H9 (cell line): Measurements from ENCODE around the gene MAPK4. TPM values are rescaled to one million over a fixed set of nuclear protein-coding genes. Genes with fewer than 3 reads are reported as not detected.

Experiments used
- DNase-seq: peaks from one replicate; pipeline ENCODE4 v3.0.0-alpha.2; 2017
- H2AFZ ChIP-seq: one replicate; pipeline ENCODE4 v1.6.1; 2013; ENCODE audit warnings: mild to moderate bottlenecking, low read length, control low read depth, moderate library complexity
- H2AK5ac ChIP-seq: 2 replicates; pipeline ENCODE4 v1.6.1; 2013; ENCODE audit warnings: low read length, control low read depth, mixed read lengths; ENCODE audit not compliant: insufficient read length
- H2BK120ac ChIP-seq: one replicate; pipeline ENCODE4 v1.6.1; 2013; ENCODE audit warnings: low read depth, mild to moderate bottlenecking, low read length, control low read depth, inconsistent platforms; ENCODE audit not compliant: poor library complexity, severe bottlenecking
- H2BK12ac ChIP-seq: 2 replicates; pipeline ENCODE4 v1.6.1; 2013; ENCODE audit warnings: low read length, control low read depth, mixed read lengths, low read depth; ENCODE audit not compliant: insufficient read length
- H2BK15ac ChIP-seq: 2 replicates; pipeline ENCODE4 v1.6.1; 2013; ENCODE audit warnings: low read depth, low read length, control low read depth
- H2BK20ac ChIP-seq: one replicate; pipeline ENCODE4 v1.6.1; 2013; ENCODE audit warnings: low read depth, mild to moderate bottlenecking, low read length, control low read depth, inconsistent platforms; ENCODE audit not compliant: poor library complexity, severe bottlenecking
- H2BK5ac ChIP-seq: 2 replicates; pipeline ENCODE4 v1.6.1; 2013; ENCODE audit warnings: low read length, control low read depth, mixed read lengths; ENCODE audit not compliant: insufficient read length
- H3K14ac ChIP-seq: 2 replicates; pipeline ENCODE4 v1.6.1; 2013; ENCODE audit warnings: low read length, control low read depth; ENCODE audit not compliant: insufficient read depth
- H3K18ac ChIP-seq: 2 replicates; pipeline ENCODE4 v1.6.1; 2013; ENCODE audit warnings: low read depth, mild to moderate bottlenecking, mixed read lengths, low read length, control low read depth; ENCODE audit not compliant: insufficient read length
- H3K23ac ChIP-seq: 2 replicates; pipeline ENCODE4 v1.6.1; 2013; ENCODE audit warnings: low read length, control low read depth, mixed read lengths, low read depth; ENCODE audit not compliant: insufficient read length
- H3K23me2 ChIP-seq: 2 replicates; pipeline ENCODE4 v1.6.1; 2013; ENCODE audit warnings: low read depth, mild to moderate bottlenecking, mixed read lengths, low read length, control low read depth; ENCODE audit not compliant: insufficient read length, poor library complexity, severe bottlenecking
- H3K27ac ChIP-seq: 2 replicates; pipeline ENCODE4 v1.5.1; 2013; ENCODE audit warnings: low read length, control low read depth, mixed read lengths, low read depth; ENCODE audit not compliant: insufficient read length
- H3K27me3 ChIP-seq: 2 replicates; pipeline ENCODE4 v1.6.1; 2013; ENCODE audit warnings: low read length, control low read depth, inconsistent platforms; ENCODE audit not compliant: insufficient read depth
- H3K4ac ChIP-seq: 2 replicates; pipeline ENCODE4 v1.6.1; 2013; ENCODE audit warnings: low read depth, mild to moderate bottlenecking, control low read depth, inconsistent platforms, low read length, moderate library complexity
- H3K4me1 ChIP-seq: 2 replicates; pipeline ENCODE4 v1.6.1; 2013; ENCODE audit warnings: low read length, control low read depth, inconsistent platforms; ENCODE audit not compliant: insufficient read depth
- H3K4me2 ChIP-seq: 2 replicates; pipeline ENCODE4 v1.6.1; 2013; ENCODE audit warnings: low read length, control low read depth, mixed read lengths; ENCODE audit not compliant: insufficient read length, insufficient read depth
- H3K56ac ChIP-seq: 2 replicates; pipeline ENCODE4 v1.6.1; 2013; ENCODE audit warnings: low read depth, mild to moderate bottlenecking, mixed read lengths, low read length, control low read depth; ENCODE audit not compliant: insufficient read length
- H3K79me1 ChIP-seq: 2 replicates; pipeline ENCODE4 v1.6.1; 2013; ENCODE audit warnings: low read depth, mild to moderate bottlenecking, moderate library complexity, low read length, control low read depth, inconsistent platforms; ENCODE audit not compliant: insufficient read depth, poor library complexity, severe bottlenecking
- H3K79me2 ChIP-seq: 2 replicates; pipeline ENCODE4 v1.6.1; 2013; ENCODE audit warnings: low read length, control low read depth, inconsistent platforms; ENCODE audit not compliant: insufficient read depth
- H3K9ac ChIP-seq: 2 replicates; pipeline ENCODE4 v1.6.1; 2013; ENCODE audit warnings: low read length, control low read depth, mixed read lengths; ENCODE audit not compliant: insufficient read length; ENCODE audit errors: extremely low read depth
- H3K9me3 ChIP-seq: one replicate; pipeline ENCODE4 v1.6.1; 2013; ENCODE audit warnings: low read depth, low read length, inconsistent platforms; ENCODE audit not compliant: control insufficient read depth
- H3T11ph ChIP-seq: one replicate; pipeline ENCODE4 v1.6.1; 2013; ENCODE audit warnings: mild to moderate bottlenecking, low read length, control low read depth, inconsistent platforms
- H4K20me1 ChIP-seq: one replicate; pipeline ENCODE4 v1.6.1; 2013; ENCODE audit not compliant: control insufficient read depth, insufficient read length, insufficient read depth
- H4K5ac ChIP-seq: 2 replicates; pipeline ENCODE4 v1.6.1; 2013; ENCODE audit warnings: low read depth, mild to moderate bottlenecking, mixed read lengths, low read length, control low read depth; ENCODE audit not compliant: insufficient read length
- H4K8ac ChIP-seq: replicated peaks from 2 replicates; pipeline ENCODE4 v1.6.1; 2013; ENCODE audit warnings: low read length, control low read depth, mixed read lengths, low read depth; ENCODE audit not compliant: insufficient read length
- H4K91ac ChIP-seq: 2 replicates; pipeline ENCODE4 v1.6.1; 2013; ENCODE audit warnings: low read depth, mild to moderate bottlenecking, moderate library complexity, mixed read lengths, low read length, control low read depth; ENCODE audit not compliant: insufficient read length
- H3K27ac Mint-ChIP-seq, 3 experiments: 2 replicates in 2 of 3; 3 replicates in 1 of 3; pipeline ENCODE4 v1.8.0; 2020 to 2021; ENCODE audit warnings: mixed read lengths in 3 of 3, mild to moderate bottlenecking in 1 of 3, moderate library complexity in 1 of 3
- H3K27me3 Mint-ChIP-seq: 2 replicates; pipeline ENCODE4 v1.8.0; 2021; ENCODE audit warnings: low read depth, mild to moderate bottlenecking, moderate library complexity, mixed read lengths
- H3K36me3 Mint-ChIP-seq, 3 experiments: 2 replicates in 2 of 3; 3 replicates in 1 of 3; pipeline ENCODE4 v1.8.0; 2020 to 2021; ENCODE audit warnings: low read depth in 3 of 3, mixed read lengths in 3 of 3; ENCODE audit not compliant: insufficient read depth in 1 of 3
- H3K4me1 Mint-ChIP-seq, 2 experiments: 2 replicates each; pipeline ENCODE4 v1.8.0; 2020; ENCODE audit warnings: mixed read lengths in 2 of 2
- H3K4me3 Mint-ChIP-seq, 2 experiments: 2 replicates in 1 of 2; 3 replicates in 1 of 2; pipeline ENCODE4 v1.8.0; 2020 to 2021; ENCODE audit warnings: mild to moderate bottlenecking in 2 of 2, mixed read lengths in 2 of 2, moderate library complexity in 1 of 2
- H3K9me3 Mint-ChIP-seq, 2 experiments: 2 replicates in 1 of 2; 3 replicates in 1 of 2; pipeline ENCODE4 v1.8.0; 2020; ENCODE audit warnings: mild to moderate bottlenecking in 2 of 2, mixed read lengths in 2 of 2, moderate library complexity in 1 of 2
- CTCF ChIP-seq: fragments of 200-600 bp; sonication (generic); conservative IDR thresholded peaks from 3 replicates; pipeline ENCODE4 v1.8.0; 2021; ENCODE audit warnings: antibody characterized with exemption, mild to moderate bottlenecking
- WGBS: extraction: QIAGEN DNeasy Blood & Tissue Kit; methylation state at CpG from one replicate; pipeline ENCODE4 v1.1.7; 2013; ENCODE audit warnings: missing lambda C conversion rate, low lambda C conversion rate, mixed read lengths; ENCODE audit not compliant: insufficient read length; ENCODE audit errors: extremely low coverage; 5-methylcytosine and 5-hydroxymethylcytosine counted together
- total RNA-seq: library from RNA; stranded (reverse); gene quantifications from 2 replicates; pipeline ENCODE4 v1.2.1, GENCODE V29; 2021

MAPK4 gene
- total RNA-seq, 1 experiment from 2014 or later, result 1.6 TPM

- Histone ChIP-seq H3K4me1 (no peaks in the 10 kb centered on the region), H3K23me2 (no peaks in the 10 kb centered on the region), H3K9ac (no peak overlapping the region), H2AK5ac (no peak overlapping the region), H3K18ac (no peak overlapping the region), H2BK15ac (no peak overlapping the region), H2AFZ (no peak overlapping the region), H3T11ph (no peak overlapping the region), H4K20me1 (no peaks in the 10 kb centered on the region), H3K14ac (no peak overlapping the region), H3K27ac (no peak overlapping the region), H2BK120ac (no peak overlapping the region), H3K4me2 (no peak overlapping the region), H3K79me1 (no peaks in the 10 kb centered on the region), H4K8ac (no peak overlapping the region), H3K56ac (no peak overlapping the region), H3K4ac (no peak overlapping the region), H3K23ac (no peak overlapping the region), H4K91ac (no peak overlapping the region), H3K27me3 (no peaks in the 10 kb centered on the region), H3K79me2 (no peaks in the 10 kb centered on the region), H2BK12ac (no peak overlapping the region), H4K5ac (no peak overlapping the region), H2BK5ac (no peak overlapping the region), H3K9me3 (no peaks in the 10 kb centered on the region), H2BK20ac (no peak overlapping the region)
- peaks cover 4 to 14% (median 9%) of the 10 kb centered on the region in 3 experiments; a peak in 5 of 7 replicates for H3K36me3 Mint-ChIP-seq
- no CpG with 5 or more reads among the region's 7 CpGs for WGBS
- TF ChIP-seq CTCF, result no peak
- H3K9me3 Mint-ChIP-seq, result peaks cover 0 to 5% of the 10 kb centered on the region in 2 experiments; a peak in 2 of 5 replicates
- DNase-seq, result no peak
- H3K27ac Mint-ChIP-seq, result no peak overlapping the region
- no peaks in the 10 kb centered on the region for H3K27me3 Mint-ChIP-seq
- H3K4me1 Mint-ChIP-seq, result peaks cover 13% of the 10 kb centered on the region in 2 experiments
- H3K4me3 Mint-ChIP-seq, result no peak overlapping the region
These were observed 156.0 kb downstream of the MAPK4 start for GRCh38 chr18:50715919-50716318.
